Sigmoid colon (tissue), 7 donors: ENCODE measurements around the gene CDON. TPM values are rescaled to one million over a fixed set of nuclear protein-coding genes. Genes with fewer than 3 reads are reported as not detected.

ENCODE experiments used
- DNase-seq: peaks from one replicate; pipeline ENCODE4 v3.0.0-alpha.2; 2019
- H3K27ac ChIP-seq, 4 donors: fragments of 200-600 bp; sonication (generic); one replicate each; pipeline ENCODE4 v1.5.1; 2016 to 2019; ENCODE audit warnings: mild to moderate bottlenecking in 1 of 4
- H3K27me3 ChIP-seq, 3 donors: fragments of 200-600 bp; sonication (generic); one replicate each; pipeline ENCODE4 v1.5.1; 2019; ENCODE audit warnings: mild to moderate bottlenecking in 1 of 3
- H3K36me3 ChIP-seq, 4 donors: fragments of 200-600 bp; sonication (generic); one replicate each; pipeline ENCODE4 v1.5.1; 2016 to 2019
- H3K4me1 ChIP-seq, 4 donors: fragments of 200-600 bp; sonication (generic); one replicate each; pipeline ENCODE4 v1.5.1; 2017 to 2019
- H3K4me3 ChIP-seq, 4 donors: fragments of 200-600 bp; sonication (generic); one replicate each; pipeline ENCODE4 v1.5.1; 2017 to 2019; ENCODE audit warnings: mild to moderate bottlenecking in 2 of 4, moderate library complexity in 1 of 4
- H3K9me3 ChIP-seq, 4 donors: fragments of 200-600 bp in 3 of 4; sonication (generic) in 3 of 4; one replicate each; pipeline versions ENCODE4 v1.5.1 to v1.6.1; 2013 to 2019
- CTCF ChIP-seq, 4 experiments: fragments of 450-650 bp in 3 of 4; fragments of 200-600 bp in 1 of 4; IDR thresholded peaks; one replicate each; pipeline ENCODE4 v1.5.1; 2016 to 2019; ENCODE audit warnings: antibody characterized with exemption in 4 of 4, mild to moderate bottlenecking in 3 of 4, moderate library complexity in 2 of 4
- EP300 ChIP-seq, 4 donors: sonication (generic); formaldehyde crosslinking; IDR thresholded peaks; one replicate each; pipeline ENCODE4 v1.6.1; 2017; ENCODE audit warnings: antibody characterized with exemption in 4 of 4
- POLR2A ChIP-seq, 2 donors: fragments of 450-650 bp; IDR thresholded peaks; one replicate each; pipeline ENCODE4 v1.6.1; 2016; ENCODE audit warnings: antibody characterized with exemption in 2 of 2, mild to moderate bottlenecking in 2 of 2, moderate library complexity in 2 of 2
- POLR2AphosphoS5 ChIP-seq, 4 donors: sonication (generic); formaldehyde crosslinking; IDR thresholded peaks; one replicate each; pipeline ENCODE4 v1.6.1; 2017; ENCODE audit warnings: antibody characterized with exemption in 4 of 4
- WGBS, 2 donors: extraction: QIAGEN DNeasy Blood & Tissue Kit; methylation state at CpG; one replicate each; pipeline ENCODE4 v1.1.7; 2013; 5-methylcytosine and 5-hydroxymethylcytosine counted together
- intact Hi-C: fragments of 100-400 bp; cut with DNase I; formaldehyde crosslinking; loops from one replicate; pipeline ENCODE4 v1.15.1; 2023
- polyA plus RNA-seq, 3 donors: library from polyadenylated mRNA; stranded (reverse); fragments of 200-250 nt; gene quantifications; one replicate each; pipeline ENCODE4 v1.2.3, GENCODE V29; 2013
- total RNA-seq, 4 donors: library from RNA; depleted of rRNA; stranded (reverse); fragments of >200 nt; gene quantifications; one replicate each; pipeline ENCODE4 v1.1.0, GENCODE V29; 2016
- donor health status: healthy with polysubstance abuse.
- donor health status: Bipolar disorder and iron deficiency.
- donor health status: healthy.

Gene CDON
- total and polyA plus RNA-seq, 7 donors: under 0.01 to 88.1 (median 48.9) TPM

DNA sequence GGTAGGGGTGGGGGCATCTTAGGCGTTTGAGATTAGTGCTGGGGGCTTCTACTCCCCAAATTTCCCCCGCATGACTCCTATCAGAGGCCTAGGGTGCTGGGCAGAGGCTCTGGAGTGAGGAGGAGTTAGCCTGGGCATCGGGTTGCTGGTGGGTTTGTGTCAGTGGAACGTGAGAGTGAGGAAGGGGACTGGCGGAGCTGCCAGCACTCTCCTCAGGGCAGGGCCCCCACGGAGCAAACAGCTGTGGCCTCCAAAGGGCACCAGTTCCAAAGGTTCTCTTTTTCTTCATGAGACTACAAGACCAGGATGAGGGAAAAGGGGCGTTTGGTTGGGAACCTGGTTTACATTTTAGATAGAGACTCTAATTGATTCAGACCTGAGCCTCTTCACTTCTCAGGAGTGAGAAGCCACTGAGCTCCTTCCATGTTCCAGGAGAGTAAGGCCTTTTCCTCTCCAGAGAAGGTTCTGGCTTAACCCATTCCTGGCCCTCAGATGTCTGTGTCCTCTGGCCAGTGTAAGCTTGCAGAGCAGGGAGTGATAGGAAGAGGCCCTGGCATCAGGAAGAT lies 35.6 kb upstream of the CDON start:
- H3K36me3 ChIP-seq: no peaks in the 10 kb centered on the region
- H3K4me3 ChIP-seq: no peak overlapping the region
- TF ChIP-seq CTCF (IDR thresholded peaks at IDR 0.05) (no peak), POLR2AphosphoS5 (IDR thresholded peaks at IDR 0.05) (no peak), POLR2A (IDR thresholded peaks at IDR 0.05) (no peak), EP300 (IDR thresholded peaks at IDR 0.05) (no peak)
- 74 to 81% methylated on average over 7 of the region's 7 CpGs for WGBS, 2 donors
- H3K9me3 ChIP-seq: no peaks in the 10 kb centered on the region
- no peaks in the 10 kb centered on the region for H3K27me3 ChIP-seq
- peaks cover 0 to 23% (median 16%) of the 10 kb centered on the region in 4 donors for H3K4me1 ChIP-seq
- intact Hi-C loops: no loop called here
- peak; percentile 27 for DNase-seq
- H3K27ac ChIP-seq: no peak overlapping the region

GRCh38 chr11:126095745-126096144 lies 33.1 kb upstream of the CDON start:
- H3K36me3 ChIP-seq: no peaks in the 10 kb centered on the region
- WGBS, 2 donors: 87 to 88% methylated on average over 4 of the region's 4 CpGs
- TF ChIP-seq EP300 (IDR thresholded peaks at IDR 0.05) (no peak), POLR2AphosphoS5 (IDR thresholded peaks at IDR 0.05) (no peak), CTCF (IDR thresholded peaks at IDR 0.05) (no peak), POLR2A (IDR thresholded peaks at IDR 0.05) (no peak)
- no peaks in the 10 kb centered on the region for H3K9me3 ChIP-seq
- H3K4me3 ChIP-seq: no peak overlapping the region
- intact Hi-C loops: no loop called here
- no peak for DNase-seq
- H3K27me3 ChIP-seq: no peaks in the 10 kb centered on the region
- H3K27ac ChIP-seq: no peak overlapping the region
- no peaks in the 10 kb centered on the region for H3K4me1 ChIP-seq

- WGBS, 2 donors: 92 to 93% methylated on average over 5 of the region's 5 CpGs
- Histone ChIP-seq H3K4me1 (no peaks in the 10 kb centered on the region), H3K36me3 (no peaks in the 10 kb centered on the region), H3K9me3 (no peaks in the 10 kb centered on the region), H3K4me3 (no peak overlapping the region), H3K27me3 (no peaks in the 10 kb centered on the region), H3K27ac (no peak overlapping the region)
- DNase-seq: no peak
- TF ChIP-seq CTCF (IDR thresholded peaks at IDR 0.05) (no peak), EP300 (IDR thresholded peaks at IDR 0.05) (no peak), POLR2A (IDR thresholded peaks at IDR 0.05) (no peak), POLR2AphosphoS5 (IDR thresholded peaks at IDR 0.05) (no peak)
- intact Hi-C loops: no loop called here
Measured at GRCh38 chr11:126090452-126090851, 27.8 kb upstream of the CDON start.

GRCh38 chr11:126088999-126089398 lies 26.3 kb upstream of the CDON start:
- no peaks in the 10 kb centered on the region for H3K36me3 ChIP-seq
- no peak for DNase-seq
- no peaks in the 10 kb centered on the region for H3K27me3 ChIP-seq
- 54 to 60% methylated on average over 1 of the region's 1 CpG for WGBS, 2 donors
- intact Hi-C loops: no loop called here
- no peak overlapping the region for H3K27ac ChIP-seq
- H3K4me3 ChIP-seq: no peak overlapping the region
- peaks cover 0 to 6% (median 3%) of the 10 kb centered on the region in 4 donors for H3K4me1 ChIP-seq
- no peaks in the 10 kb centered on the region for H3K9me3 ChIP-seq
- TF ChIP-seq POLR2A (IDR thresholded peaks at IDR 0.05) (no peak), CTCF (IDR thresholded peaks at IDR 0.05) (no peak), EP300 (IDR thresholded peaks at IDR 0.05) (no peak), POLR2AphosphoS5 (IDR thresholded peaks at IDR 0.05) (no peak)

- Histone ChIP-seq H3K9me3 (no peaks in the 10 kb centered on the region), H3K27me3 (no peaks in the 10 kb centered on the region), H3K4me1 (peaks cover 0 to 19% (median 3%) of the 10 kb centered on the region in 4 donors), H3K4me3 (no peak overlapping the region), H3K36me3 (no peaks in the 10 kb centered on the region), H3K27ac (no peak overlapping the region)
- no peak for TF ChIP-seq CTCF (IDR thresholded peaks at IDR 0.05)
- TF ChIP-seq EP300 (IDR thresholded peaks at IDR 0.05): no peak
- no peak for TF ChIP-seq POLR2A (IDR thresholded peaks at IDR 0.05)
- TF ChIP-seq POLR2AphosphoS5 (IDR thresholded peaks at IDR 0.05): no peak
- no peak for DNase-seq
- intact Hi-C loops: no loop called here
- WGBS, 2 donors: 76 to 93% methylated on average over 5 of the region's 5 CpGs
Measured at GRCh38 chr11:126086248-126086647, 23.6 kb upstream of the CDON start.
